ENCODE results near the gene MADD. TPM values are rescaled to one million over a fixed set of nuclear protein-coding genes. Genes with fewer than 3 reads are reported as not detected.
"Not testable (repeated sequence)": the region's sequence is repeated elsewhere in the genome, so short reads cannot be mapped to it uniquely, and the experiment has no call there.

The MADD gene
- total and polyA plus RNA-seq, 4 donors = 46.4 to 130 (median 90.9) TPM

DNA sequence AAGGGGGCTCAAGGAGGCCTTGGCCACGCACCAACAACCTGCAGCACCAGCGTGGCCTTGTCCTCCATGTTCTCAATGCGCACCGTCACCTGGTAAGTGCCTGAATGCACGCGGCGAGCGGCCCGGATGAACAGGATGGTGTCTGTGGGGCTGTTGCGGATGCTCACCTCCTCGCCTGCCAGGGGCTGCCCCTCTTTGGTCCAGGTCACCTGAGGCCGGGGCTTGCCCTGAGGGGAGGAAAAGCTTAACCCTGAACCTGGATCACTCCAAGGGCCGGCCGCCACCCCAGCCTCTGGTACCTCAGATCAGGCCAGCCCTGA lies 63.6 kb downstream of the MADD start:
- no peaks in the 10 kb centered on the region for H3K27me3 ChIP-seq (ENCODE audit: control insufficient read depth, insufficient read depth, low read length)
- H3K9me3 ChIP-seq (ENCODE audit: control insufficient read depth, insufficient read depth, low read length) = no peaks in the 10 kb centered on the region
- H3K36me3 ChIP-seq (ENCODE audit: control insufficient read depth, insufficient read depth, low read length) = peaks cover 18% of the 10 kb centered on the region
- DNase-seq (ENCODE audit: low read depth in 4 of 6, low spot score in 6 of 6) = no peak
- peaks cover 4% of the 10 kb centered on the region for H3K4me1 ChIP-seq (ENCODE audit: control insufficient read depth, insufficient read depth, low read length)
- H3K4me3 ChIP-seq (ENCODE audit: low read depth, low read length) = no peak overlapping the region
- no peak overlapping the region for H3K27ac ChIP-seq (ENCODE audit: low read depth, low read length)
- 90% methylated on average over 12 of the region's 14 CpGs for WGBS (ENCODE audit: insufficient coverage)

- no peak overlapping the region for H3K27ac ChIP-seq (ENCODE audit: low read depth, low read length)
- no peak overlapping the region for H3K4me3 ChIP-seq (ENCODE audit: low read depth, low read length)
- no peaks in the 10 kb centered on the region for H3K9me3 ChIP-seq (ENCODE audit: control insufficient read depth, insufficient read depth, low read length)
- peaks cover 18% of the 10 kb centered on the region for H3K36me3 ChIP-seq (ENCODE audit: control insufficient read depth, insufficient read depth, low read length)
- DNase-seq (ENCODE audit: low read depth in 4 of 6, low spot score in 6 of 6) = no peak
- 94% methylated on average over 6 of the region's 8 CpGs for WGBS (ENCODE audit: insufficient coverage)
- peaks cover 4% of the 10 kb centered on the region for H3K4me1 ChIP-seq (ENCODE audit: control insufficient read depth, insufficient read depth, low read length)
- no peaks in the 10 kb centered on the region for H3K27me3 ChIP-seq (ENCODE audit: control insufficient read depth, insufficient read depth, low read length)
Observed at GRCh38 chr11:47333886-47334443, 64.0 kb downstream of the MADD start.

DNA sequence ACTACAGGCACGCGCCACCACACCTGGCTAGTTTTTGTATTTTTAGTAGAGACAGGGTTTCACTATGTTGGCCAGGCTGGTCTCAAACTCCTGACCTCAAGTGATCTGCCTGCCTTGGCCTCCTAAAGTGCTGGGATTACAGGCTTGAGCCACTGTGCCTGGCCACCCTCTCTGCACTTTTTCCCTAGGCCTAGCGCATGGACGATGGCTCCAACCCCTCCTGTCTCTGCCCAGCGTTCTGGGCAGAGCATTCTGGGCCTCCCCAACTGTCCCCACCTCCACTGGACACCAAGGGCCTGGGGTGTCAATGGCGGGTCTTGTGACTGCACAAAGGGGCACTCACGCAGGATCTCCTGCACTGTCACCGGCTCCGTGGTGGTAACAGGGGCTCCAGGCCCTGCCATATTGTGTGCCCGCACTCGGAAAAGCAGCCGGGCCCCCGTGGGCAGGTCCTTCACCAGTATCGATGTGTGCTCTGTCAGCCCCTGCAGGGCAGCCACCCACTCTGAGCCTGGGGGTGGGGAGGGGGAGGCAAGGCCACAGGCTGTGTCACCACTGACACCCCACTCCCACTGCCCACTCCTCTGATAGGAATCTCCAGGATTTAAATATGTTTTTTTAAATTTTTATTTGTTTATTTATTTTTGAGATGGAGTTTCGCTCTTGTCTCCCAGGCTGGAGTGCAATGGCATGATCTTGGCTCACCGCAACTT lies 64.9 kb downstream of the MADD start:
- H3K27me3 ChIP-seq (ENCODE audit: control insufficient read depth, insufficient read depth, low read length); H3K4me3 ChIP-seq (ENCODE audit: low read depth, low read length); H3K9me3 ChIP-seq (ENCODE audit: control insufficient read depth, insufficient read depth, low read length); DNase-seq (ENCODE audit: low read depth in 4 of 6, low spot score in 6 of 6); H3K4me1 ChIP-seq (ENCODE audit: control insufficient read depth, insufficient read depth, low read length); H3K27ac ChIP-seq (ENCODE audit: low read depth, low read length): not testable (repeated sequence)
- 86% methylated on average over 11 of the region's 16 CpGs for WGBS (ENCODE audit: insufficient coverage)
- peaks cover 18% of the 10 kb centered on the region for H3K36me3 ChIP-seq (ENCODE audit: control insufficient read depth, insufficient read depth, low read length)

- no peaks in the 10 kb centered on the region for H3K9me3 ChIP-seq (ENCODE audit: control insufficient read depth, insufficient read depth, low read length)
- no peaks in the 10 kb centered on the region for H3K4me1 ChIP-seq (ENCODE audit: control insufficient read depth, insufficient read depth, low read length)
- WGBS (ENCODE audit: insufficient coverage) = 68% methylated on average over 5 of the region's 9 CpGs
- no peaks in the 10 kb centered on the region for H3K27me3 ChIP-seq (ENCODE audit: control insufficient read depth, insufficient read depth, low read length)
- no peak for DNase-seq (ENCODE audit: low read depth in 4 of 6, low spot score in 6 of 6)
- H3K36me3 ChIP-seq (ENCODE audit: control insufficient read depth, insufficient read depth, low read length) = peaks cover 18% of the 10 kb centered on the region
- H3K27ac ChIP-seq (ENCODE audit: low read depth, low read length) = no peak overlapping the region
- no peak overlapping the region for H3K4me3 ChIP-seq (ENCODE audit: low read depth, low read length)
Observed at GRCh38 chr11:47335733-47336132, 65.8 kb downstream of the MADD start.

DNA sequence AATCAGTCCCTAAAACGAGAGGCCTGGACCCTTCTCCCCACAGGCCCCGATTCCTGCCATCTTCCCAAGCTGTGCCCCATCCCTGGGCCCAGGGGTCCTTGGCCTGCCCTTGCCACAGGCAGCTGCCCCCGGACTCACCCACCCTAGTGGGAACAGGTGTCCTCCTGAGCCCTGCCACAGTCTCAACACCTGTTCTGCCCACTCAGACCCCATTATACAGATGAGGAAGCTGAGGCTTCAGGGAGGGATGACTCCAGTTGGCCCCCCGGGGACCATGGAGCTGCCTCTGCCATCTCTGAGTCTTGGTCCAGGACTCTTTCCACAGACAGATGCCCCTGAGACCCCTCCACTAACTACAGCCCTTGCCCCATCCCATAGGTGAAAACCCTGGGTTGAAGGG lies 66.7 kb downstream of the MADD start:
- 90% methylated on average over 3 of the region's 4 CpGs for WGBS (ENCODE audit: insufficient coverage)
- Histone ChIP-seq H3K27ac (ENCODE audit: low read depth, low read length) (no peak overlapping the region), H3K27me3 (ENCODE audit: control insufficient read depth, insufficient read depth, low read length) (no peaks in the 10 kb centered on the region), H3K9me3 (ENCODE audit: control insufficient read depth, insufficient read depth, low read length) (no peaks in the 10 kb centered on the region), H3K36me3 (ENCODE audit: control insufficient read depth, insufficient read depth, low read length) (peaks cover 11% of the 10 kb centered on the region), H3K4me1 (ENCODE audit: control insufficient read depth, insufficient read depth, low read length) (no peaks in the 10 kb centered on the region), H3K4me3 (ENCODE audit: low read depth, low read length) (no peak overlapping the region)
- no peak for DNase-seq (ENCODE audit: low read depth in 4 of 6, low spot score in 6 of 6)

DNA sequence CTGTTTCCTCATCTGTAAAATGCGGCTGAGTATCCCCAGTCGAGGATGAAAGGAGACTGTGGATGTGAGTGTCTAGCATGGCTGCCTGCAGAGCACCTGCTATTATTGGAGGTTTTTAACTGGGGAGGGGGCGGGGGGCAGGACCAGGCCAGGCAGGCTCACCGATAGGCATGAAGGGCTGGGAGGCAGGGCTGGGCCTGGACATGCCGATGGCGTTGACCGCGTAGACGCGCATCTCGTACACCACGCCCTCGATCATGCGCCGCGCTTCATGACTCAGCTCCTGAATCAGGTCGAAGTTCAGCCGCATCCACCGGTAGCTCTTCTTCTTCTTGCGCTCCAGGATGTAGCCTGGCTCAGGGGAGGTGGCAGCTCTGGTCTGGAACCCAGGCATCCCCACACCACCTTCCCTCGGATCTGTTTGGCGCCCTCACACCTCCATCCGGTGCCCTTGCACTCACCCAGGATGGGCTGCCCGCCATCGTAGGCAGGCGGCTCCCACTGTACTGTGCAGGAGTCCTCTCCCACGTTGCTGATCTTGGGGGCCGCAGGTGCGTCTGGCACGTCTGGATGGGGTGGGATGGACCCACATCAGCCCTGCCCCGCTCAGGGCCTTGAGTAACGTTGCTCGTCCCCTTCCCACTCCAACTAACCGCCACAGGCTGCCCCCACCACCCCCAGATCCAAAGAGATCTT lies 67.4 kb downstream of the MADD start:
- Histone ChIP-seq H3K9me3 (ENCODE audit: control insufficient read depth, insufficient read depth, low read length) (no peaks in the 10 kb centered on the region), H3K36me3 (ENCODE audit: control insufficient read depth, insufficient read depth, low read length) (peaks cover 6% of the 10 kb centered on the region), H3K27ac (ENCODE audit: low read depth, low read length) (no peak overlapping the region), H3K27me3 (ENCODE audit: control insufficient read depth, insufficient read depth, low read length) (no peaks in the 10 kb centered on the region), H3K4me3 (ENCODE audit: low read depth, low read length) (no peak overlapping the region), H3K4me1 (ENCODE audit: control insufficient read depth, insufficient read depth, low read length) (no peaks in the 10 kb centered on the region)
- no peak for DNase-seq (ENCODE audit: low read depth in 4 of 6, low spot score in 6 of 6)
- WGBS (ENCODE audit: insufficient coverage) = 89% methylated on average over 27 of the region's 34 CpGs

- no peak for DNase-seq (ENCODE audit: low read depth in 4 of 6, low spot score in 6 of 6)
- Histone ChIP-seq H3K36me3 (ENCODE audit: control insufficient read depth, insufficient read depth, low read length) (no peaks in the 10 kb centered on the region), H3K4me3 (ENCODE audit: low read depth, low read length) (no peak overlapping the region), H3K27me3 (ENCODE audit: control insufficient read depth, insufficient read depth, low read length) (no peaks in the 10 kb centered on the region), H3K4me1 (ENCODE audit: control insufficient read depth, insufficient read depth, low read length) (no peaks in the 10 kb centered on the region), H3K9me3 (ENCODE audit: control insufficient read depth, insufficient read depth, low read length) (no peaks in the 10 kb centered on the region), H3K27ac (ENCODE audit: low read depth, low read length) (no peak overlapping the region)
- 88% methylated on average over 24 of the region's 27 CpGs for WGBS (ENCODE audit: insufficient coverage)
Observed at GRCh38 chr11:47338396-47339241, 68.7 kb downstream of the MADD start.

DNA sequence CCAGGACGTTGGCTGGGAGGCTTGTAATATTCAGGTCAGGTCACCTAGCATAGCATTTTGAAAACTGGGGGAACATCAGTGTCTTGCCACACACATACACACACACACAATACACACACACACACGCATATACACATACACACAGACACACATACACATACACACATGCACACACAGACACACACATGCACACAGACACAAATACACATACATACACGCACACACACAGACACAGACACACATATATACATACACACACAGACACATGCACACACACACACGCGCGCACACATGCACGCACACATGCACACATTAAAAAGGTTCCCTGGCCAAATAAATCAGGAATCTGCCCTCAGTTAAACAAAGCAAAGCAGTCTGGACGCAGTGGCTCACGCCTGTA lies 70.1 kb downstream of the MADD start:
- H3K4me3 ChIP-seq (ENCODE audit: low read depth, low read length) = no peak overlapping the region
- H3K36me3 ChIP-seq (ENCODE audit: control insufficient read depth, insufficient read depth, low read length) = no peaks in the 10 kb centered on the region
- H3K4me1 ChIP-seq (ENCODE audit: control insufficient read depth, insufficient read depth, low read length) = no peaks in the 10 kb centered on the region
- H3K9me3 ChIP-seq (ENCODE audit: control insufficient read depth, insufficient read depth, low read length) = no peaks in the 10 kb centered on the region
- no peaks in the 10 kb centered on the region for H3K27me3 ChIP-seq (ENCODE audit: control insufficient read depth, insufficient read depth, low read length)
- DNase-seq (ENCODE audit: low read depth in 4 of 6, low spot score in 6 of 6) = no peak
- H3K27ac ChIP-seq (ENCODE audit: low read depth, low read length) = no peak overlapping the region
- 80% methylated on average over 9 of the region's 9 CpGs for WGBS (ENCODE audit: insufficient coverage)

DNA sequence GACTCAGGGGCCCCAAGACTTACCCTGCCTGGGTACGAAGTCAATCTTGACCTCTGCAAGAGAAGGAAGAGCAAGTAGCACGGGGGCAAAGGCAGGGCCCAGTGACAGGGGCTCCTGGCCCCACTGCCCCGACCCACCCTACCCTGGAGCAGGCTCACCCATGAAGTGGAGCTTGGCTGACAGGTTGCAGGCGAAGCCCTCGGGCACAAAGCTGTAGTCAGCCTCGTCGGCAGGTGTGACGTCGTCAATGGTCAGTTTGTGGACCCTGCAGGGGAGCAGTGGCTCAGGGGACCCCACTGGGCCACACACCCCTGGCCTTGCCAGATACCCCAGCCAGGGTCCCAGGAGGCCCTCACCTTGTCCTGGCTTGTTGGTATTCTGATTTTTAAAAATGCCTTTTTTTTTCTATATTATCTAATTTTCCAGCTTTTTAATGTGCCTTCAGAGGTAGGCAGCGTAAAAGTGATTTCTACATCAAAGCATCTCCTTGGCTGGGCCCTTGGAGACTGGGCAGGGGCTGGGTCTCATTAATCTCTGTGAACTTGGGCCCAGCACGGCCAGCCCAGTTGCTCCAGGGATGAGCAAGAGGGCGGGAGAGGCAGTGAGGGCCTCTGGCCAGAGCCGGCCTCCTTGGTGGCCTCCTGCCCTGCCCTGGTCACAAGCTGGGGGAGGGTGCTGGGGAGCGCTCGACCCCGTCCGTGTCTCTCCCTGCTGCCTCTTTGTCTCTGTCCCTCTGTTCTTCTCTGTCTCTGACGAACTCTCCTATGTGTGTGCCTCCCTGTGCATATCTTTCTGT lies 71.2 kb downstream of the MADD start:
- Histone ChIP-seq H3K36me3 (ENCODE audit: control insufficient read depth, insufficient read depth, low read length) (no peaks in the 10 kb centered on the region), H3K27me3 (ENCODE audit: control insufficient read depth, insufficient read depth, low read length) (no peaks in the 10 kb centered on the region), H3K9me3 (ENCODE audit: control insufficient read depth, insufficient read depth, low read length) (no peaks in the 10 kb centered on the region), H3K4me1 (ENCODE audit: control insufficient read depth, insufficient read depth, low read length) (no peaks in the 10 kb centered on the region), H3K4me3 (ENCODE audit: low read depth, low read length) (no peak overlapping the region), H3K27ac (ENCODE audit: low read depth, low read length) (no peak overlapping the region)
- WGBS (ENCODE audit: insufficient coverage) = 58% methylated on average over 17 of the region's 18 CpGs
- DNase-seq (ENCODE audit: low read depth in 4 of 6, low spot score in 6 of 6) = no peak

All from spinal cord (tissue), 10 donors.